Smooth muscle cell of the coronary artery (primary cell): Measurements from ENCODE around the gene PSMC3. TPM values are rescaled to one million over a fixed set of nuclear protein-coding genes. Genes with fewer than 3 reads are reported as not detected.

Experiments used
- total RNA-seq: library from RNA; depleted of rRNA; stranded (reverse); fragments of >200 nt; gene quantifications from 2 replicates; pipeline ENCODE4 v1.2.3, GENCODE V29; 2014; ENCODE audit warnings: low replicate concordance

PSMC3 gene
- total RNA-seq, result 214 and 316 TPM in 2 replicates

GRCh38 chr11:47426062-47426956, at the start of gene PSMC3:
Gene PSMC3 (minus strand): TSS chr11:47426439. CDS start chr11:47426279, 160 bp downstream.

GRCh38 chr11:47448566-47449427, 22.6 kb upstream of the PSMC3 start, which contains the start of gene RAPSN:
Gene RAPSN (minus strand): TSS chr11:47449136. CDS start chr11:47448964, 172 bp downstream.

GRCh38 chr11:47407746-47408590, 18.3 kb downstream of the PSMC3 start, which contains the start of gene SLC39A13:
Gene SLC39A13 (plus strand): TSS chr11:47408590. CDS start chr11:47410095, 1,505 bp downstream.

GRCh38 chr11:47378010-47378835, 48.0 kb downstream of the PSMC3 start, which contains the start of gene SPI1:
Gene SPI1 (minus strand): TSS chr11:47378547. CDS start chr11:47378353, 194 bp downstream.

Other genes starting within 250 kb of the PSMC3 start
- gene ARFGAP2, start 249.6 kb downstream of the PSMC3 start, total RNA-seq, result 60.1 and 66.6 TPM in 2 replicates
- gene PACSIN3, start 240.0 kb downstream of the PSMC3 start, total RNA-seq, result 14.7 and 41.6 TPM in 2 replicates
- gene DDB2, start 211.5 kb downstream of the PSMC3 start, total RNA-seq, result 47.5 and 54.9 TPM in 2 replicates
- 5.6 and 22.6 TPM in 2 replicates for gene ACP2, start 177.6 kb downstream of the PSMC3 start, total RNA-seq
- 15.5 and 31.1 TPM in 2 replicates for gene NR1H3, start 168.4 kb downstream of the PSMC3 start, total RNA-seq
- gene MADD, start 156.3 kb downstream of the PSMC3 start, total RNA-seq, result 11.7 and 22.7 TPM in 2 replicates
- gene MYBPC3, start 73.7 kb downstream of the PSMC3 start, total RNA-seq, result 0.12 TPM in 1 of 2 replicates, not detected in the other
- not detected in 2 replicates for gene SPI1, start 47.9 kb downstream of the PSMC3 start, total RNA-seq
- 37.7 and 51.6 TPM in 2 replicates for gene SLC39A13, start 17.8 kb downstream of the PSMC3 start, total RNA-seq
- 0.12 and 0.45 TPM in 2 replicates for gene RAPSN, start 22.7 kb upstream of the PSMC3 start, total RNA-seq
- gene CELF1, start 126.7 kb upstream of the PSMC3 start, total RNA-seq, result 43.2 and 63.2 TPM in 2 replicates
- 79.4 and 92.1 TPM in 2 replicates for gene PTPMT1, start 139.2 kb upstream of the PSMC3 start, total RNA-seq
- 17.9 and 26.8 TPM in 2 replicates for gene KBTBD4, start 152.5 kb upstream of the PSMC3 start, total RNA-seq
- 71.3 and 80.5 TPM in 2 replicates for gene NDUFS3, start 152.6 kb upstream of the PSMC3 start, total RNA-seq
- 0.94 TPM in 1 of 2 replicates, not detected in the other for gene FAM180B, start 160.2 kb upstream of the PSMC3 start, total RNA-seq
- 0.08 TPM in 1 of 2 replicates, not detected in the other for gene C1QTNF4, start 168.0 kb upstream of the PSMC3 start, total RNA-seq
- 72.7 and 87.9 TPM in 2 replicates for gene MTCH2, start 216.1 kb upstream of the PSMC3 start, total RNA-seq